Cardiac muscle cell (in vitro differentiated cells and primary cell): Measurements from ENCODE around the gene AHDC1. TPM values are rescaled to one million over a fixed set of nuclear protein-coding genes. Genes with fewer than 3 reads are reported as not detected.

ENCODE experiments used
- DNase-seq, 2 donors: peaks; one replicate each; pipeline versions ENCODE4 v3.0.0 to v3.0.0-alpha.2; 2010 to 2017; ENCODE audit warnings: low read depth in 1 of 2, low spot score in 1 of 2
- H3K27ac ChIP-seq: fragments of 200-600 bp; sonication (generic); 2 replicates; pipeline ENCODE4 v1.5.1; 2016
- H3K27me3 ChIP-seq: fragments of 200-600 bp; sonication (generic); 2 replicates; pipeline ENCODE4 v1.6.0; 2016; ENCODE audit warnings: control low read depth
- H3K36me3 ChIP-seq: fragments of 200-600 bp; sonication (generic); 2 replicates; pipeline ENCODE4 v1.5.1; 2016; ENCODE audit warnings: control low read depth
- H3K4me1 ChIP-seq: fragments of 200-600 bp; sonication (generic); 2 replicates; pipeline ENCODE4 v1.8.1; 2017; ENCODE audit warnings: low read depth, mild to moderate bottlenecking, mixed run types
- H3K4me3 ChIP-seq: fragments of 200-600 bp; sonication (generic); 2 replicates; pipeline ENCODE4 v1.5.1; 2016; ENCODE audit warnings: mild to moderate bottlenecking
- H3K9me3 ChIP-seq: fragments of 200-600 bp; sonication (generic); 2 replicates; pipeline ENCODE4 v1.5.1; 2017; ENCODE audit warnings: low read depth, mild to moderate bottlenecking, control low read depth
- polyA plus RNA-seq: library from polyadenylated mRNA; unstranded; fragments of >200 nt; fragmentation: Nextera tagmentation; extraction: Ambion mirVana; gene quantifications from 2 replicates; pipeline ENCODE4 v1.2.1, GENCODE V29; 2016
- total RNA-seq: library from RNA; depleted of rRNA; stranded (reverse); fragments of >200 nt; gene quantifications from 2 replicates; pipeline ENCODE4 v1.2.3, GENCODE V29; 2016
- TF ChIP-seq, protein P1 (sequence below): IDR thresholded peaks from 2 replicates; pipeline ENCODE4 v1.5.1; 2012; ENCODE audit warnings: low read depth, mild to moderate bottlenecking, low read length

AHDC1 gene
- total and polyA plus RNA-seq, 2 experiments from 2014 or later = 16.3 to 58.1 TPM

DNA sequence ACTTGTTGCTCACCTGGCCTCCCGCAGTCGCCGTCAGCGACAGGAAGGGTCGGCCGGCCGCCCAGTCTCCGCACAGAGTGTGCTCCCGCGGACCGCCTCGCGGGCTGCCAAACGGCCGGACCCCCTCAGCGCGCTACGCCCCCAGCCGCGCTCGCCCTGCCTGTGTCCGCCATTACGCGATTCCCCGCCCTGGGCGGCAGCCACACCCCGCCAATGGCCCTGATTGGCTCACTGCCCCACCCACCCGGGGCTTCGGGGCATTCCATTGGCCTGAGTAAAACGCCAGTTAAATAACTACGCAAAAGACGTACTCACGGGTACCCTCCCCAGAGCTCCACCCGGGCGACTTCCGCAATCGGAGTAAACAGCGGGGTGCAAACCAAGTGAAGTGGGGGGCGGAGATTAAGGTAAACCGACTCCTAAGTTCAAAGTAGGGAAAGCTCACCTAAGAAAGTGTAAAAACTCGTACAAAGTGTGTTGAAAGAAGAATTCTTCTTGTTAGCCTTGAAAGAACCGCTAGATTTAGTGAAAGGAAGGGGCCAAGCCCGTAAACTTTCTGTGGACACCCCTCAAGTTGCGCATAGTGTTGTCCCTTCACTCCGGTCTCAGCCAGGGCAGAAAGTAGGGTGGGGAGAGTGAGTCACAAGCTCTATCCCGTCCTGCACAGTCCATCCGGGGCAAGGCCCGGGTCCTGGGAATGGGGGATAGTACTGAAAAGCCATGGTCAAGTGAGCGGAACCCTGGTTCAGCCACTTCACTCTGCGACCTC, 113.8 kb downstream of the AHDC1 start, which contains the start of gene WASF2:
TSS of gene WASF2 (minus strand) at position 195 of the 769 bp plus-strand sequence. CDS start 61,277 bp downstream, outside the sequence.
- H3K27me3 ChIP-seq = no peaks in the 10 kb centered on the region
- peak; percentile 98 for DNase-seq
- TF ChIP-seq, protein P1, sequence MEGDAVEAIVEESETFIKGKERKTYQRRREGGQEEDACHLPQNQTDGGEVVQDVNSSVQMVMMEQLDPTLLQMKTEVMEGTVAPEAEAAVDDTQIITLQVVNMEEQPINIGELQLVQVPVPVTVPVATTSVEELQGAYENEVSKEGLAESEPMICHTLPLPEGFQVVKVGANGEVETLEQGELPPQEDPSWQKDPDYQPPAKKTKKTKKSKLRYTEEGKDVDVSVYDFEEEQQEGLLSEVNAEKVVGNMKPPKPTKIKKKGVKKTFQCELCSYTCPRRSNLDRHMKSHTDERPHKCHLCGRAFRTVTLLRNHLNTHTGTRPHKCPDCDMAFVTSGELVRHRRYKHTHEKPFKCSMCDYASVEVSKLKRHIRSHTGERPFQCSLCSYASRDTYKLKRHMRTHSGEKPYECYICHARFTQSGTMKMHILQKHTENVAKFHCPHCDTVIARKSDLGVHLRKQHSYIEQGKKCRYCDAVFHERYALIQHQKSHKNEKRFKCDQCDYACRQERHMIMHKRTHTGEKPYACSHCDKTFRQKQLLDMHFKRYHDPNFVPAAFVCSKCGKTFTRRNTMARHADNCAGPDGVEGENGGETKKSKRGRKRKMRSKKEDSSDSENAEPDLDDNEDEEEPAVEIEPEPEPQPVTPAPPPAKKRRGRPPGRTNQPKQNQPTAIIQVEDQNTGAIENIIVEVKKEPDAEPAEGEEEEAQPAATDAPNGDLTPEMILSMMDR = no peak
- H3K27ac ChIP-seq = peak within 1 kb of the TSS; percentile 98
- peaks cover 14% of the 10 kb centered on the region for H3K4me1 ChIP-seq
- no peaks in the 10 kb centered on the region for H3K9me3 ChIP-seq
- peak within 1 kb of the TSS; percentile 67 for H3K4me3 ChIP-seq
- no peaks in the 10 kb centered on the region for H3K36me3 ChIP-seq

DNA sequence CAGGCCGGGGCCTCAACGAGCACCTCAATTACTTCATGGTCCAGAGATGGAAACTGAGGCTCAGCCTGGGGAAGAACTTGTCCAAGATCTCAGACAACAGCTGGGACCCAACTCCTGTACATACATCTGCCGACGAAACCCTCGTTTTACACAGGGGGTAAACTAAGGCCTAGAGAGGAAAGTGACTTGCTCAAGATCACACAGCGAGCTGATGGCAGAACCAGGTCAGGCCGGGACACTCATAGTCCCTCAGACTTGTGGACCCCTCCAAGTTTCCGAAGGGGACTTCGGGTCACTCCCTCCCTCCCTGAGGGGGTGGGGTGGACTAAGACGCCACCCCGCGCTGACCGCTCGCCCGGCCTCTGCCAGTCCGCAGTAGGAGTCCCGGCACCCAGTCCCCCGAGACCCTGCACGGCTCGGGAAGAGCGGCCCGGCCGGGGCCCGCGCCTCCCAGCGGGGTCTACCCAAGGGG, 114.4 kb downstream of the AHDC1 start:
- Histone ChIP-seq H3K9me3 (no peaks in the 10 kb centered on the region), H3K36me3 (no peaks in the 10 kb centered on the region), H3K27me3 (no peaks in the 10 kb centered on the region), H3K27ac (peak overlapping the region; percentile 98), H3K4me1 (peaks cover 14% of the 10 kb centered on the region), H3K4me3 (peak overlapping the region; percentile 67)
- TF ChIP-seq, protein P1 = no peak
- peak in 1 of 2 donors; percentile 48 for DNase-seq

DNA sequence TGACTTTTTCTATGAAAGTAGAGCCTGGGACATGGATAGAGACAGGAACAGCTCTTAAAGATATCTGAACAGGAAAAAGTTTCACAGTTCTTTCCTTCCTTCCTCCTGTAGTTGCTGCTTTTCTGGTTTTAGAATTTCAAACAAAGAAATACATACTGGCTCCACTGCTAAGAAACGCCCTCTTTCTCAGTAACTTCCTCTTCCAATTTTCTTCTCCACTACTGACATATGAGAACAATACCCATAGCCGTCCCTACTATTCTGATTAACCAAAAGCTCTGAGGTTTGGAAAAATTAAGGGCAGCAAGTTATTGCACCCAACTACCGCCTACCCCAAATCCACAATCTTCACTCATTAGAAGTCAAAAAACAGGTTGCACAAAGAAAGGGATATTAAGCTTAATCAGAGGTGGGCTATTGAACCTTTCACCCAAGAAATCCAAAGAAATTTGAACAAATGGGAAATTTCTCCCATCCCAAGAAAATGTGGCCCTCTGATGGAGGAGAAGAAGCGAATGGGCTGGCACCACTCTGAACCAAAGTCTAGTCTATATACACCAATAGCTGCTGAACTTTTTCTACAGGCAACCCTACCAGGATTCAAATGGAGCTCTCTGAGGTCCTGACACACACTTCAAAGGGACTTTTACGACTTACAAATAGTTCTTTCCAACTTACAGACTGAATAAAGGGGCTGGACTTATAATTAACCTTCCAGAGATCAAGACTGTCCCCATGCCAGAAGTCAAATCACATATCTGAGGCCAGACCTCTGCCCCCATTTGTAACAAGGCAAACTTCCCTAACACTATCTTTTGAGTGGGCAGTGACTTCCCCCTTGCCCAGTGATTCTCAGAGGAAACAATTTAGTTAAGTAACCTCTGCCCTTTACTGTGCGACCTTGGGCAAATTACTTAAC, 115.7 kb downstream of the AHDC1 start:
- TF ChIP-seq, protein P1 = no peak
- DNase-seq = peak; percentile 39 to 53
- H3K27me3 ChIP-seq = no peaks in the 10 kb centered on the region
- peak overlapping the region; percentile 81 for H3K27ac ChIP-seq
- peak overlapping the region; percentile 67 for H3K4me3 ChIP-seq
- H3K4me1 ChIP-seq = peaks cover 14% of the 10 kb centered on the region
- H3K9me3 ChIP-seq = no peaks in the 10 kb centered on the region
- H3K36me3 ChIP-seq = no peaks in the 10 kb centered on the region

DNA sequence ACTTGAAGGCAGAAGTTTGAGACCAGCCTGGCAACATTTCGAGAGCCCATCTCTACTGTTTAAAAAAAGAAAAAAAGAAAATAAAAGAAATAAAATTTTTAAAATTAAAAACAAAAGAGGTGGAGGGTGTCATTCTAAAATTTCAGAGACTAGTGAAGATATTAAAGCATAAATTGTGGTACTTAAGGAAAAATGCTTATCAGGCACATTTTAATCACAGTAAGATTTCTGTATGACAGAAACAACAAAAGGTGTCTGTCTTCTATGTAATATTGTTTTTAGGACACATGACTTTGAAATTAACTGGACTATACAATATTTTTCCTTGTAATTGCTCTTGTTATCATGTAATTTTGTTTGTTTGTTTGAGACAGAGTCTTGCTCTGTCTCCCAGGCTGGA, 118.6 kb downstream of the AHDC1 start:
- TF ChIP-seq, protein P1 = no peak
- H3K4me3 ChIP-seq = no peak overlapping the region
- DNase-seq = no peak
- peaks cover 14% of the 10 kb centered on the region for H3K4me1 ChIP-seq
- no peaks in the 10 kb centered on the region for H3K36me3 ChIP-seq
- H3K27ac ChIP-seq = no peak overlapping the region
- no peaks in the 10 kb centered on the region for H3K27me3 ChIP-seq
- H3K9me3 ChIP-seq = no peaks in the 10 kb centered on the region

Other genes with a start within 250 kb of the AHDC1 start
- gene MAP3K6, start 237.2 kb downstream of the AHDC1 start, total RNA-seq = 13.6 and 17.1 TPM in 2 replicates
- gene MAP3K6, start 237.2 kb downstream of the AHDC1 start, polyA plus RNA-seq = 12.7 and 17.8 TPM in 2 replicates
- 0.18 and 3.6 TPM in 2 replicates for gene FCN3, start 229.3 kb downstream of the AHDC1 start, total RNA-seq
- gene FCN3, start 229.3 kb downstream of the AHDC1 start, polyA plus RNA-seq = 0.81 and 2.9 TPM in 2 replicates
- gene CD164L2, start 220.8 kb downstream of the AHDC1 start, total RNA-seq = 0.24 TPM in 1 of 2 replicates, not detected in the other
- gene CD164L2, start 220.8 kb downstream of the AHDC1 start, polyA plus RNA-seq = 0.35 and 0.62 TPM in 2 replicates
- 1.7 and 1.9 TPM in 2 replicates for gene GPR3, start 211.5 kb downstream of the AHDC1 start, total RNA-seq
- 2.8 and 3.1 TPM in 2 replicates for gene GPR3, start 211.5 kb downstream of the AHDC1 start, polyA plus RNA-seq
- 18.8 and 32.7 TPM in 2 replicates for gene WASF2, start 114.0 kb downstream of the AHDC1 start, total RNA-seq
- gene WASF2, start 114.0 kb downstream of the AHDC1 start, polyA plus RNA-seq = 53.4 and 69.2 TPM in 2 replicates
- gene FGR, start 31.0 kb upstream of the AHDC1 start, total RNA-seq = not detected in 2 replicates
- 0.14 and 0.18 TPM in 2 replicates for gene FGR, start 31.0 kb upstream of the AHDC1 start, polyA plus RNA-seq
- 30.4 and 36.5 TPM in 2 replicates for gene IFI6, start 68.0 kb upstream of the AHDC1 start, total RNA-seq
- 35.2 and 56.2 TPM in 2 replicates for gene IFI6, start 68.0 kb upstream of the AHDC1 start, polyA plus RNA-seq
- 12.6 and 13.4 TPM in 2 replicates for gene FAM76A, start 121.8 kb upstream of the AHDC1 start, total RNA-seq
- 3.5 and 6.7 TPM in 2 replicates for gene FAM76A, start 121.8 kb upstream of the AHDC1 start, polyA plus RNA-seq
- 17.8 and 36.5 TPM in 2 replicates for gene STX12, start 169.1 kb upstream of the AHDC1 start, total RNA-seq
- gene STX12, start 169.1 kb upstream of the AHDC1 start, polyA plus RNA-seq = 18.5 and 22.3 TPM in 2 replicates
- gene PPP1R8, start 226.6 kb upstream of the AHDC1 start, total RNA-seq = 47.1 and 58.7 TPM in 2 replicates
- 13.2 and 13.7 TPM in 2 replicates for gene PPP1R8, start 226.6 kb upstream of the AHDC1 start, polyA plus RNA-seq